Muscle layer of duodenum (tissue), 2 donors: Measurements from ENCODE around the gene SERPINA10.
"Not testable (repeated sequence)": the region's sequence is repeated elsewhere in the genome, so short reads cannot be mapped to it uniquely, and the experiment has no call there.

Experiments
- H3K27ac ChIP-seq: one replicate; pipeline ENCODE4 v1.7.0; 2013; ENCODE audit warnings: mild to moderate bottlenecking, low read length
- H3K27me3 ChIP-seq: one replicate; pipeline ENCODE4 v1.7.0; 2013; ENCODE audit warnings: low read depth, mild to moderate bottlenecking, control low read depth, low read length
- H3K36me3 ChIP-seq, 2 donors: one replicate each; pipeline ENCODE4 v1.7.0; 2013; ENCODE audit warnings: low read length in 2 of 2, control low read depth in 1 of 2, mild to moderate bottlenecking in 1 of 2; ENCODE audit not compliant: insufficient read depth in 2 of 2, control insufficient read depth in 1 of 2
- H3K4me1 ChIP-seq, 2 donors: one replicate each; pipeline ENCODE4 v1.7.0; 2013; ENCODE audit warnings: low read length in 2 of 2, mild to moderate bottlenecking in 2 of 2, control low read depth in 1 of 2, moderate library complexity in 1 of 2; ENCODE audit not compliant: insufficient read depth in 2 of 2, control insufficient read depth in 1 of 2
- H3K4me3 ChIP-seq, 2 donors: one replicate each; pipeline ENCODE4 v1.7.0; 2013; ENCODE audit warnings: low read length in 2 of 2, low read depth in 1 of 2, mild to moderate bottlenecking in 1 of 2
- H3K9me3 ChIP-seq, 2 donors: one replicate each; pipeline ENCODE4 v1.7.0; 2013; ENCODE audit warnings: low read length in 2 of 2, control low read depth in 1 of 2, mild to moderate bottlenecking in 1 of 2; ENCODE audit not compliant: control insufficient read depth in 1 of 2
- donor health status: healthy.

SERPINA10 gene

GRCh38 chr14:94278731-94279130, 14.3 kb downstream of the SERPINA10 start:
- Histone ChIP-seq H3K4me3 (no peak overlapping the region), H3K27ac (no peak overlapping the region), H3K27me3 (no peaks in the 10 kb centered on the region), H3K4me1 (no peaks in the 10 kb centered on the region), H3K9me3 (no peaks in the 10 kb centered on the region), H3K36me3 (no peaks in the 10 kb centered on the region)

GRCh38 chr14:94276898-94277561, 16.0 kb downstream of the SERPINA10 start:
- H3K36me3 ChIP-seq, H3K4me1 ChIP-seq, H3K9me3 ChIP-seq, H3K4me3 ChIP-seq, H3K27me3 ChIP-seq, H3K27ac ChIP-seq: not testable (repeated sequence)

GRCh38 chr14:94269156-94269555, 23.9 kb downstream of the SERPINA10 start:
- H3K36me3 ChIP-seq, result no peaks in the 10 kb centered on the region
- no peaks in the 10 kb centered on the region for H3K4me1 ChIP-seq
- no peak overlapping the region for H3K4me3 ChIP-seq
- no peaks in the 10 kb centered on the region for H3K9me3 ChIP-seq
- no peak overlapping the region for H3K27ac ChIP-seq
- no peaks in the 10 kb centered on the region for H3K27me3 ChIP-seq

- not testable (repeated sequence) for H3K27ac ChIP-seq, H3K27me3 ChIP-seq, H3K9me3 ChIP-seq, H3K4me1 ChIP-seq, H3K4me3 ChIP-seq, H3K36me3 ChIP-seq
These were observed 24.5 kb downstream of the SERPINA10 start for GRCh38 chr14:94268582-94268981.

- H3K27ac ChIP-seq, result no peak overlapping the region
- H3K9me3 ChIP-seq, result peaks cover 0 to 3% of the 10 kb centered on the region in 2 donors
- no peaks in the 10 kb centered on the region for H3K36me3 ChIP-seq
- H3K4me3 ChIP-seq, result no peak overlapping the region
- H3K27me3 ChIP-seq, result no peaks in the 10 kb centered on the region
- no peaks in the 10 kb centered on the region for H3K4me1 ChIP-seq
These were observed 25.7 kb downstream of the SERPINA10 start for GRCh38 chr14:94267352-94267751.

GRCh38 chr14:94264195-94264594, 28.9 kb downstream of the SERPINA10 start:
- not testable (repeated sequence) for H3K4me1 ChIP-seq, H3K27me3 ChIP-seq, H3K9me3 ChIP-seq, H3K4me3 ChIP-seq, H3K36me3 ChIP-seq, H3K27ac ChIP-seq

GRCh38 chr14:94244182-94244581, 48.9 kb downstream of the SERPINA10 start:
- Histone ChIP-seq H3K27me3 (no peaks in the 10 kb centered on the region), H3K27ac (no peak overlapping the region), H3K36me3 (no peaks in the 10 kb centered on the region), H3K4me1 (no peaks in the 10 kb centered on the region), H3K9me3 (no peaks in the 10 kb centered on the region), H3K4me3 (no peak overlapping the region)

GRCh38 chr14:94239406-94239805, 53.7 kb downstream of the SERPINA10 start:
- Histone ChIP-seq H3K36me3 (no peaks in the 10 kb centered on the region), H3K9me3 (no peaks in the 10 kb centered on the region), H3K4me1 (no peaks in the 10 kb centered on the region), H3K27ac (no peak overlapping the region), H3K27me3 (no peaks in the 10 kb centered on the region), H3K4me3 (no peak overlapping the region)

- Histone ChIP-seq H3K36me3 (no peaks in the 10 kb centered on the region), H3K9me3 (no peaks in the 10 kb centered on the region), H3K4me3 (no peak overlapping the region), H3K27ac (no peak overlapping the region), H3K27me3 (no peaks in the 10 kb centered on the region), H3K4me1 (no peaks in the 10 kb centered on the region)
These were observed 55.1 kb downstream of the SERPINA10 start for GRCh38 chr14:94237983-94238382.

GRCh38 chr14:94237046-94237445, 56.0 kb downstream of the SERPINA10 start:
- no peaks in the 10 kb centered on the region for H3K9me3 ChIP-seq
- H3K27me3 ChIP-seq, result no peaks in the 10 kb centered on the region
- H3K4me3 ChIP-seq, result no peak overlapping the region

More at GRCh38 chr14:94237046-94237445, 56.0 kb downstream of the SERPINA10 start:
- H3K27ac ChIP-seq, result no peak overlapping the region
- H3K36me3 ChIP-seq, result no peaks in the 10 kb centered on the region
- no peaks in the 10 kb centered on the region for H3K4me1 ChIP-seq
